Activated CD8-positive, alpha-beta memory T cell treated with anti-CD3 and anti-CD28 coated beads for 48 hours (primary cell): ENCODE data around the gene ANKRD34B.
"Not testable (repeated sequence)": the region's sequence is repeated elsewhere in the genome, so short reads cannot be mapped to it uniquely, and the experiment has no call there.

ENCODE experiments used
- DNase-seq, 3 experiments: peaks; one replicate each; pipeline ENCODE4 v3.0.0-alpha.2; 2020; ENCODE audit warnings: low read depth in 2 of 3, low spot score in 2 of 3

Gene ANKRD34B

GRCh38 chr5:80569961-80570786 is at the start of gene ANKRD34B:
TSS of gene ANKRD34B (minus strand) at chr5:80570280. CDS start at chr5:80560019, 10,261 bp downstream.
- peak; percentile 5 to 12 (median 8) for DNase-seq

DNA sequence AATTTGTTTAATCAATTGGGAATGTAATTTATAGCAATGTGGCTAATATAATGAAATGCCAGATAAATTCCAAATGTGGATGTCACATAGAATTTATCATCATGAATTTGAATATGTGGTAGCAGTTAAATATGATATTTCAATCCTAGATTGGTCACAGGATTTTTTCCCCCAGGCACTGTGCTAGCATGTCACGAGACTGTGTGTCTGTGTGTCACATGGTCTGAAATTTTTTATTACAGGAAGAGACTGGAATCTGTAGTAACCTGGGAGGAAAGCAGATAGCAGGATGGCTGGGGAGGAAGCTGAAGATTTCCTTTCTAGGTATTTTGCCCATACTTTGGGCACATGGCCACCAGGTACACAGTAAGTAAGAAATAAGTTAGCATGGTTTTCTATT is 49.0 kb upstream of the ANKRD34B start:
- no peak for DNase-seq

DNA sequence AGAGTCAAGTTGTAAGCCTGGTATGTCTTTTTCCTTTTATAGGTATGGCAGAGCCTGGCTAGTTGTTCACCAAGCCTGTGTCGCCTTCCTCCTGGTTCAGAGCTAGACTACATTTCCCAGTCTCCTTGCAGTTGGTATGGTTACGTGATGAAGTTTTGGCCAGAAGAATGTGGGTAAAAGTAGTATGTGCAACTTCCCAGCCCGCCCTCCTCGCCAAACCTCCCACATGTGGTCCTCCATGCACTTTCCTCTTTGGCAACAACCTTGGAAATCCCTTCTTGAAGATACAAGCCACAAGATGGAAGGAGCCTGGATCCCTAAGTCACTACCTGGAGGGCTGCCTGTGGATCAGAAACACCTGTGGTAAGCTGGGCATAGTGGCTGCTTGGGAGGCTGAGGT is 48.4 kb upstream of the ANKRD34B start:
- no peak for DNase-seq

DNA sequence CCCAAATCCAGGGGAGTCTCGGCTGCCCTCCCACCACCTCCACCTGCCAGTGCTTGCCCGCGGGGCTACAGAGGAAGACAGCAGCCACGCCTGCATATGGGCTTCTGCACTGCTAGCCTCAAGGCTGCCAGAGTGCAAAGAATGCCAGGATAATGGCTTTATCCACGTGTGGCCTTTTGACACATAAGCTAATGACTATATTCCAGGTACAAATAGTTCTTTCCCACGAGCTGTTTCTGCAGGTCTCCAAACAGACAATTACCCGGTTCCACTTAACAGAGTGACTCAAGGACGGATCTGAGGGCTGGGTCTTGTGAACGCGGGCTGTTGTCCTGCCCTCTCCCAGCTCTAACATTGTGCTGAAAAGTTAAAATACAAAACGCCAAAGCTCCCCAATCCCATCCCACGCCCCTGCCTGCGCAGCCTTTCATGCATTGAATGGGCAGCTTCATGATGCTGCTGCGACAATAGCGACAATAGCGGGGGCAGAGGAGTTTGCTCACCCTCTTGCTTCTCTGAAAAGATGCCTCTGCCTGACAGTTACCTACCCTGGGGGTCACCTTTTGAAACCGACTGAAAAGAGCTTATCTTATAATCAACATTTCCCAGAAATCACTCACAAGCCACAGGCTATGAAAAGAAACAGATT is 45.3 kb upstream of the ANKRD34B start:
- DNase-seq, result no peak

GRCh38 chr5:80609692-80610091 is 39.6 kb upstream of the ANKRD34B start:
- DNase-seq, result no peak

GRCh38 chr5:80608731-80609130 is 38.7 kb upstream of the ANKRD34B start:
- no peak for DNase-seq

- no peak for DNase-seq
Measured at GRCh38 chr5:80607832-80608231, 37.8 kb upstream of the ANKRD34B start.

GRCh38 chr5:80607343-80607742 is 37.3 kb upstream of the ANKRD34B start:
- no peak for DNase-seq

- no peak for DNase-seq
Measured at GRCh38 chr5:80600943-80601693, 31.0 kb upstream of the ANKRD34B start.

DNA sequence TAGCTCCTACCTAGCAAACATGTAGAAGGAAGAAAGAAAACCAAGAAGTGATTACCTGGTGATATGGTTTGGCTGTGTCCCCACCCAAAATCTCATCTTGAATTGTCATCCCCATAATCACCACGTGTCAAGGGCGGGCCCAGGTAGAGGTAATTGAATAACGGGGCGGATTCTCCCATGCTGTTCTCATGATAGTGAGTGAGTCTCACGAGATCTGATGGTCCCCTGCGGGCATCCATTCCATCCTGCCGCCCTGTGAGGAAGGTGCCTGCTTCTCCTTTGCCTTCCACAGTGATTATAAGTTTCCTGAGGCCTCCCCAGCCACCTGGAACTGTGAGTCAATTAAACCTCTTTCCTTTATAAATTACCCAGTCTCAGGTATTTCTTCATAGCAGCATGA is 27.4 kb upstream of the ANKRD34B start:
- DNase-seq, result no peak

GRCh38 chr5:80594810-80595209 is 24.7 kb upstream of the ANKRD34B start:
- no peak for DNase-seq

- DNase-seq, result no peak
Measured at GRCh38 chr5:80592761-80593160, 22.7 kb upstream of the ANKRD34B start.

DNA sequence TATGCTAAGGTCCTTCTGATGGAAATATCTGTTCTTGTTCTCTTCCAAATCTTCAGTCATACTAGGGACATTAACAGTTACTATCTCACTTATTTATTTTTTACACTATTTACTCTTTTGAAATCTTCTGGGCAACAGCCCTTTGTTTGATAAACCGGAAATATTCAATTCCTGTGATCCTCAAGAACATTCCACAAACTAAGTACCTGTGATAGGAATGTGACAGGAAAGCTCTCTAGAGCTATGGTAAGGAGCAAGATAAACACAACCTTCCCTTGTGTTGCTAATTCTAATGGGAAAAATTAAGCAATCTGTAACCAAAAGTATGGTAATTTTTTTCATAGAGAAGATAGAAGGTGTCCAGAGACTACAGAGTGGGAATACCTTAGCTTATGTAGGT is 22.0 kb upstream of the ANKRD34B start:
- DNase-seq, result no peak

GRCh38 chr5:80591352-80591751 is 21.3 kb upstream of the ANKRD34B start:
- DNase-seq, result no peak

- no peak for DNase-seq
Measured at GRCh38 chr5:80590766-80591165, 20.7 kb upstream of the ANKRD34B start.

GRCh38 chr5:80588858-80589540 is 18.9 kb upstream of the ANKRD34B start:
- DNase-seq, result no peak

- no peak for DNase-seq
Measured at GRCh38 chr5:80584770-80585169, 14.7 kb upstream of the ANKRD34B start.

GRCh38 chr5:80580291-80580690 is 10.2 kb upstream of the ANKRD34B start:
- DNase-seq, result not testable (repeated sequence)

GRCh38 chr5:80579050-80579449 is 9.0 kb upstream of the ANKRD34B start:
- DNase-seq, result no peak

- no peak for DNase-seq
Measured at GRCh38 chr5:80577707-80578106, 7.6 kb upstream of the ANKRD34B start.

DNA sequence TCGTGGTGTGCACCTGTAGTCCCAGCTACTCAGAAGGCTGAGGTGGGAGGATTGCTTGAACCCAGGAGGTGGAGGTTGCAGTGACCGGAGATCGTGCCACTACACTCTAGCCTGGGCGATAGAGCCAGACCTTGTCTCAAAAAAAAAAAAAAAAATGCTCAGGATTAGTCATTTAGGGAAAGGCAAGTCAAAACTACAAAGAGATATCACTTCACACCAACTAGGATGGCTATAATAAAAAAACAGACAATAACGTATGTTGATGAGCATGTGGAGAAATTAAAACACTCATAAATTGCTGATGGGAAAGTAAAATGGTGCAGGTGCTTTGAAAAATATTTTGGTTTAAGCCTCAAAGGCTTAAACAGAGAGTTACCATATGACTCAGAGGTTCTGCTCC is 6.3 kb upstream of the ANKRD34B start:
- DNase-seq, result no peak
